Stimulated activated naive CD8-positive, alpha-beta T cell treated with anti-CD3 and anti-CD28 coated beads, Interleukin-15, amount 100 ng/mL, for 72 hours (primary cell): Measurements from ENCODE around the gene MINK1.

Source experiments
- ATAC-seq: fragments of 150-1000 bp; cut with Tn5 transposase; 2 replicates; pipeline ENCODE4 v1.10.0; 2021; ENCODE audit warnings: mild to moderate bottlenecking, moderate library complexity
- DNase-seq, 2 donors: peaks; one replicate each; pipeline ENCODE4 v3.0.0; 2021 to 2022
- H3K27ac Mint-ChIP-seq, 2 donors: one replicate each; pipeline ENCODE4 v1.8.0; 2022; ENCODE audit warnings: mild to moderate bottlenecking in 2 of 2, mixed read lengths in 2 of 2, moderate library complexity in 2 of 2
- H3K27me3 Mint-ChIP-seq: one replicate; pipeline ENCODE4 v1.8.0; 2022; ENCODE audit warnings: mixed read lengths
- H3K4me1 Mint-ChIP-seq: one replicate; pipeline ENCODE4 v1.8.0; 2022; ENCODE audit warnings: mild to moderate bottlenecking, mixed read lengths
- H3K4me3 Mint-ChIP-seq, 2 donors: one replicate each; pipeline ENCODE4 v1.8.0; 2022; ENCODE audit warnings: mild to moderate bottlenecking in 2 of 2, mixed read lengths in 2 of 2, moderate library complexity in 1 of 2
- H3K9me3 Mint-ChIP-seq, 2 donors: one replicate each; pipeline ENCODE4 v1.8.0; 2022; ENCODE audit warnings: mixed read lengths in 2 of 2

Gene MINK1

GRCh38 chr17:4895121-4895520, 62.0 kb downstream of the MINK1 start:
- Mint-ChIP-seq H3K27me3 (no peaks in the 10 kb centered on the region), H3K27ac (no peak overlapping the region), H3K4me3 (no peak overlapping the region), H3K4me1 (peaks cover 17% of the 10 kb centered on the region), H3K9me3 (no peaks in the 10 kb centered on the region)
- ATAC-seq (no peak), DNase-seq (no peak)

DNA sequence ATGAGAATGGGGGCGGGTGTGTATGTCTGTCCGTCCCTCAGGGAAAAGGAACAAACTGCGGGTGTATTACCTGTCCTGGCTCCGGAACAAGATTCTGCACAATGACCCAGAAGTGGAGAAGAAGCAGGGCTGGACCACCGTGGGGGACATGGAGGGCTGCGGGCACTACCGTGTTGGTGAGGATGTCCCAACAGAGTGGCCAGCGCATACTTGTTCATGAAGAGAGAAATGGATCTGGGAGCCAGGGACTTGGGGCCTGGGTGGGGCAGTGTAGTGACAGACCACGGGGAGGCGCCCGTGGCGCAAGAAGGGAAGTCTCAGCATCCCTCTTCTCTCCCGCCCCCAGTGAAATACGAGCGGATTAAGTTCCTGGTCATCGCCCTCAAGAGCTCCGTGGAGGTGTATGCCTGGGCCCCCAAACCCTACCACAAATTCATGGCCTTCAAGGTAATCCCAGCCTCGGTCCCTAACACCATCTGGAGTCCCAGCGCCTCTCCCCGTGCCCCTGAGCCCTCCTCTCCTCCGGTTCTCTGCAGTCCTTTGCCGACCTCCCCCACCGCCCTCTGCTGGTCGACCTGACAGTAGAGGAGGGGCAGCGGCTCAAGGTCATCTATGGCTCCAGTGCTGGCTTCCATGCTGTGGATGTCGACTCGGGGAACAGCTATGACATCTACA, 62.7 kb downstream of the MINK1 start:
- ATAC-seq (no peak), DNase-seq (no peak)
- Mint-ChIP-seq H3K4me1 (peaks cover 22% of the 10 kb centered on the region), H3K27ac (peak overlapping the region in 1 of 2 donors; percentile 74), H3K9me3 (no peaks in the 10 kb centered on the region), H3K4me3 (no peak overlapping the region), H3K27me3 (no peaks in the 10 kb centered on the region)

DNA sequence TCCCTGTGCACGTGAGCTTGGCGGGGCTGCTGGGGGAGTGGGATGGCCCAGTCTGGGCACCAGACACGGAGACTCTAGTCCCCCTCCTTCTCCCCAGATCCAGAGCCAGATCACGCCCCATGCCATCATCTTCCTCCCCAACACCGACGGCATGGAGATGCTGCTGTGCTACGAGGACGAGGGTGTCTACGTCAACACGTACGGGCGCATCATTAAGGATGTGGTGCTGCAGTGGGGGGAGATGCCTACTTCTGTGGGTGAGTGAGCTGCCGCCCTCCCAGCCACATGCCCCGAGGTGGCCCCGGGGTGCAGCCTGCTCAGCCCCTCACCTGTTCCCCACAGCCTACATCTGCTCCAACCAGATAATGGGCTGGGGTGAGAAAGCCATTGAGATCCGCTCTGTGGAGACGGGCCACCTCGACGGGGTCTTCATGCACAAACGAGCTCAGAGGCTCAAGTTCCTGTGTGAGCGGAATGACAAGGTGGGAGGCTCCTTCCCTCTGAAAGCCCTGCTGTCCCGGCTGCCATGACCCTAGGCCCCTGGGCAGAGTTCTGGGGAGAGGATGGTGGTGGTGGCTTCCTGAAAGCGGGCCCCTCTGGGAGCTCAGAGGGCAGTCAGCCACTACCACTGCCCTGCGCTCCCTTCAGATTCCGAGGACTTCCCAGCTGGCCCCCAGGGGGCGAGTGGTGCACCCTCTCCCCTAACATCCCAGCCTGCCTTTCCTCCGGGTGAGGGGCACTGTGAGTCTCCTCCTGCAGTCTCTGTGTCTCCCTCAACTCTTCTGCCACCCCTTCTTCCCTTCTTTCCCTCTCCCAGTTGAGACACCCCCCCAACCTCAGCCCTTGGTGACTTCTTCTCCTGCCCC, 63.4 kb downstream of the MINK1 start:
- Mint-ChIP-seq H3K27me3 (no peaks in the 10 kb centered on the region), H3K9me3 (no peaks in the 10 kb centered on the region), H3K4me3 (no peak overlapping the region), H3K27ac (no peak overlapping the region), H3K4me1 (peaks cover 27% of the 10 kb centered on the region)
- no peak for ATAC-seq
- DNase-seq = no peak

DNA sequence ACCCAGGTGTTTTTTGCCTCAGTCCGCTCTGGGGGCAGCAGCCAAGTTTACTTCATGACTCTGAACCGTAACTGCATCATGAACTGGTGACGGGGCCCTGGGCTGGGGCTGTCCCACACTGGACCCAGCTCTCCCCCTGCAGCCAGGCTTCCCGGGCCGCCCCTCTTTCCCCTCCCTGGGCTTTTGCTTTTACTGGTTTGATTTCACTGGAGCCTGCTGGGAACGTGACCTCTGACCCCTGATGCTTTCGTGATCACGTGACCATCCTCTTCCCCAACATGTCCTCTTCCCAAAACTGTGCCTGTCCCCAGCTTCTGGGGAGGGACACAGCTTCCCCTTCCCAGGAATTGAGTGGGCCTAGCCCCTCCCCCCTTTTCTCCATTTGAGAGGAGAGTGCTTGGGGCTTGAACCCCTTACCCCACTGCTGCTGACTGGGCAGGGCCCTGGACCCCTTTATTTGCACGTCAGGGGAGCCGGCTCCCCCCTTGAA, 64.1 kb downstream of the MINK1 start:
- peak overlapping the region in 1 of 2 donors; percentile 85 for H3K27ac Mint-ChIP-seq

GRCh38 chr17:4897785-4898184, 64.6 kb downstream of the MINK1 start:
- DNase-seq (no peak), ATAC-seq (no peak)
- Mint-ChIP-seq H3K4me3 (no peak overlapping the region), H3K9me3 (no peaks in the 10 kb centered on the region), H3K27ac (no peak overlapping the region), H3K27me3 (no peaks in the 10 kb centered on the region), H3K4me1 (peaks cover 39% of the 10 kb centered on the region)

More for the DNA sequence above, 64.1 kb downstream of the MINK1 start:
- no peaks in the 10 kb centered on the region for H3K27me3 Mint-ChIP-seq
- peaks cover 33% of the 10 kb centered on the region for H3K4me1 Mint-ChIP-seq
- DNase-seq = no peak
- no peak for ATAC-seq
- H3K9me3 Mint-ChIP-seq = no peaks in the 10 kb centered on the region
- no peak overlapping the region for H3K4me3 Mint-ChIP-seq

DNA sequence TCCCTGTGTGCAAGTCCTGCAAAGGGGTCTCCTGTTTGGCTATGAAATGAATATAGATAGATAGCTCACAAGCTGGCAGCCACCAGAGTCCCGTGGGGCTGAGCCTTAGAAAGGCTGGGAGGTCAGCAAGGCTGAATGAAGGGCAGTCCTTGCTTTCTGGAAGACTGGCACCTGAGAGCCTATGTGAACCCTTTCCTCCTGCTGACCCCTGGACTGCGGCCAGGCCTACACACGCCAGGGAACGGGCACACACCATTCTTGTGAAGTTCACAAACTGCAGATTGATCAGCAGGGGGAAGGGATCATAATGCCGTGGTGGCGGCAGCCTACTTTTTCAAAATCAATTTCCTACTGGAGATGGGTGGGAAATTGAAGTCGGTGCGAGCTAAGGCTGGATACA, 65.2 kb downstream of the MINK1 start:
- peaks cover 44% of the 10 kb centered on the region for H3K4me1 Mint-ChIP-seq
- no peaks in the 10 kb centered on the region for H3K9me3 Mint-ChIP-seq
- no peak for ATAC-seq
- no peaks in the 10 kb centered on the region for H3K27me3 Mint-ChIP-seq
- no peak for DNase-seq
- peak overlapping the region; percentile 35 to 72 for H3K4me3 Mint-ChIP-seq
- H3K27ac Mint-ChIP-seq = no peak overlapping the region

DNA sequence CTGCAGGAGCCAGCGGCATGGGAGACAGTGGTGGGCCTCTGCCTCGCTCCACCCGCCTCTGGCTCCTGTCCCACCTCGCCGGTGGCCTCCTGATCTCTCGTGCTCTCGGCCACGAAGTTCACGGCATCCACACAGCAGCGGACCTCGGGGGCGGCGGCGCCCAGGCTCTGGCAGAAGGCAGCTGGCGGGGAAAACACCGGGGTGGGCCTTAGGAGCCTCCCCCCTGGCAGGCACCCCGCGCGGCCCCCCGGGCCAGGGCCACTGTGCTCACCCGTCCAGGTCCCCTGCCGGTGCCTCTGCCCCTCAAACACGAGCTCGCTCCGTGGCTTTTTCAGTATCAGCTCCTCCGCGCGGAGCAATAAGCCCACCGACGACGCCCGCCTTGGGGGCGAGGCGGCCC, 65.8 kb downstream of the MINK1 start:
- Mint-ChIP-seq H3K27ac (no peak overlapping the region), H3K9me3 (no peaks in the 10 kb centered on the region), H3K27me3 (no peaks in the 10 kb centered on the region), H3K4me3 (peak overlapping the region; percentile 91 to 97), H3K4me1 (peaks cover 50% of the 10 kb centered on the region)
- DNase-seq = no peak
- peak; percentile 10 for ATAC-seq

DNA sequence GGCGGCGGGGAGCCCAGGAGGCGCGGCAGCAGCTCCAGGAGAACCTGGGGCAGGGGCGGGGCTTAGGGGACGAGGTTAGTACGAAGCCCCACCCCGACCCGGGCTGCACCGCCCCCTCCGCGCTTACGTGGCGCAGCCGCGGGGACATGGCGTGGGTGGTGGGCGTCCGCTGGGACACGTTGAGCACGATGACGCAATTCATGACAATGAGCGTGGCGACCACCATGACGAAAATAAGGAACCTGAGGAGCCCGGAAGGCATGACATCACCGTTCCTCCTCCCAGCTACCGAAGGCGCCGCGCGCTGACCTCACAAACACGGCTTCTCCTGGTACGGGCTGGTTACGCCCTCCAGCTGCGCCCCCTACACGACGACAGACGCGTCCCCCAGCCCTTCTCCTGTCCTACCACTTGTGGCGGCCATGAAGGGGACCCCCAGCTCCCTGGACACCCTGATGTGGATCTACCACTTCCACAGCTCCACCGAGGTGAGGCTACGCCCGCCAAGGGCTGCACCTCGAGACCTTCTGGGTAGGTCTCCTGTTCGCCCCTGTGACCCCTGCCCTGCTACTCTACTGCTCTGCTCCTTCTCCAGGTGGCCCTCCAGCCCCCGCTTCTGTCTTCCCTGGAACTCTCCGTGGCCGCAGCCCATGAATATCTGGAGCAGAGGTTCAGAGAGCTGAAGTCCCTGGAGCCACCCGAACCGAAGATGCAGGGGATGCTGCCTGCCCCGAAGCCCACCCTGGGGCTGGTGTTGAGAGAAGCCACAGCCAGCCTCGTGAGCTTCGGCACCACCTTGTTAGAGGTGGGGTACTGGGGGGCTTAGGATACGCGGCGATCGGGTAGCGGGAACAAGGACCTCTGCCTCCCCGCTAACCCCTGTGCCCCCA, 66.4 kb downstream of the MINK1 start, which contains the start of gene C17orf107:
Gene C17orf107, plus strand, starts transcription at position 196 of the 890 bp plus-strand sequence. Its CDS starts 227 bp downstream, at position 423.
- Mint-ChIP-seq H3K9me3 (no peaks in the 10 kb centered on the region), H3K27ac (peak within 1 kb of the TSS; percentile 94 to 98), H3K4me1 (peaks cover 55% of the 10 kb centered on the region), H3K27me3 (no peaks in the 10 kb centered on the region), H3K4me3 (peak within 1 kb of the TSS; percentile 91 to 97)
- DNase-seq (peak; percentile 96), ATAC-seq (peak; percentile 80)

DNA sequence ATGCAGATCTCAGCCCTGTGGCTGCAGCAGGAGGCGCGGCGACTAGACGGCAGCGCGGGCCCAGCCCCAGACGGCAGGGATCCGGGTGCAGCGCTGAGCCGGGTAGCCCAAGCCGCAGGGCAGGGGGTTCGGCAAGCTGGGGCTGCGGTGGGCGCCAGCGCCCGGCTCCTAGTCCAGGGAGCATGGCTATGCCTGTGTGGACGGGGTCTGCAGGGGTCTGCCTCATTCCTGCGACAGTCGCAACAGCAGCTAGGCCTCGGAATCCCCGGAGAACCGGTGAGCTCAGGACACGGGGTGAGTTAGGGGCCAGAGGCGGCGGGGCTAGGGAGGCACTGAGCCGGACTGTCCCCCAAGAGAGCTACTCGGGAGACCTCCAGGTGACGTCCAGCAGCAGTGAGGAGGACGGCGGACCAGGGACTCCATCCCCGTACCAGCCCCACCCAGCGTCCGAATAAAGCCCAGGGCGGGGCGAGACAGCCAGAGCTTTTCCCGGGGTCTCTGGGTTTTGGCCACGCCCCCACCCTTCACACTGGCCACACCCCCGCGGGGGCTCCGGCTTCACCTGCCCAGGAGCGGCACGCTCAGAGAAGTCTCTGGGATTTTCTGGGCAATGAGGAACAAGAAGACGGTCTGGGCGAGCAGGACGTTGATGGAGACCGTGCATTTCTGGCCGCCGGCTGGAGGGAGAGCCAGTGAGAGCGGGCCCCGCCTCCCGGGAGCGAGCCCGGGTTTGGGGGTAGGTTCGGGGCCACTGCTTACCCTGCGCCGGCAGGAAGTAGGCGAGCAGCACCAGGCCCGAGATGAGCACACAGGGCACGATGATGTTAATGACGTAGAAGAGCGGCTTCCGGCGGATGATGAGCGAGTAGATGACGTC, 67.3 kb downstream of the MINK1 start:
- Mint-ChIP-seq H3K4me3 (peak overlapping the region; percentile 91 to 97), H3K9me3 (no peaks in the 10 kb centered on the region), H3K4me1 (peaks cover 55% of the 10 kb centered on the region), H3K27ac (peak overlapping the region; percentile 94 to 98), H3K27me3 (no peaks in the 10 kb centered on the region)
- DNase-seq (peak; percentile 65 to 68), ATAC-seq (peak; percentile 54)

DNA sequence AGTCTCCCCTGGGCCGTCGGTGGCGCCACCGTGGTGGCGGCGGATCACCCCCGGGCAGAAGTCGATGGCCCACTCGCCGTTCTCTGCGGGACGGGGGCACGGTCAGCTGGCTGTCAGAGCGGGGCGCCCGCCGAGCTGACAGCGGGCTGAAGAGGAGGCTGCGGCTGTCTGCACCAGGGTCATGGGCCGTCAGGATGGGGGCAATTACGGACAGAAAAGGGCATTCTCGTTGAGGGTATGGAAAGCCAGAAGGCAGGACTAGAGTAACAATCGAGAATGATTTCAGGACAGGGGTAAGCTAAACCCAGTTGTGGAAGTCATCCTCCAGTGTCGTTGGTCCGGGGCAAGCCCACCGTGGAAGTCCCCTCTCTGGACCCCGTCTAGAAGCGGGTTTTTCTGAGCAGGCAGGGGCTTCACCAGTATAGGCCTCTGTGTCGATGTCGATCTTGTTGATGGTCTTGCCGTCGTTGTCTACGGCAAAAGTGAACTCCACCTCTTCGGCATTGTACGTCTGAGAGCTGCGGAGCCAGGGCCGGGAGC, 68.0 kb downstream of the MINK1 start:
- Mint-ChIP-seq H3K9me3 (no peaks in the 10 kb centered on the region), H3K27ac (peak overlapping the region in 1 of 2 donors; percentile 80), H3K4me1 (peaks cover 55% of the 10 kb centered on the region), H3K27me3 (no peaks in the 10 kb centered on the region), H3K4me3 (peak overlapping the region; percentile 91 to 97)
- ATAC-seq (no peak), DNase-seq (no peak)

- H3K4me3 Mint-ChIP-seq = peak overlapping the region; percentile 91 to 97
- H3K4me1 Mint-ChIP-seq = peaks cover 55% of the 10 kb centered on the region
- ATAC-seq (no peak), DNase-seq (no peak)
- H3K9me3 Mint-ChIP-seq = no peaks in the 10 kb centered on the region
- no peaks in the 10 kb centered on the region for H3K27me3 Mint-ChIP-seq
- H3K27ac Mint-ChIP-seq = peak overlapping the region in 1 of 2 donors; percentile 48
Observed at GRCh38 chr17:4901648-4902344, 68.7 kb downstream of the MINK1 start.

- no peak for ATAC-seq
- H3K27ac Mint-ChIP-seq = peak overlapping the region in 1 of 2 donors; percentile 51
- peaks cover 55% of the 10 kb centered on the region for H3K4me1 Mint-ChIP-seq
- H3K27me3 Mint-ChIP-seq = no peaks in the 10 kb centered on the region
- no peak for DNase-seq
- no peaks in the 10 kb centered on the region for H3K9me3 Mint-ChIP-seq
- H3K4me3 Mint-ChIP-seq = peak overlapping the region; percentile 53 to 71
Observed at GRCh38 chr17:4902540-4902939, 69.4 kb downstream of the MINK1 start.

- no peaks in the 10 kb centered on the region for H3K9me3 Mint-ChIP-seq
- peak; percentile 70 to 75 for DNase-seq
- peak; percentile 55 for ATAC-seq
- no peaks in the 10 kb centered on the region for H3K27me3 Mint-ChIP-seq
- H3K4me1 Mint-ChIP-seq = peaks cover 52% of the 10 kb centered on the region
- peak within 1 kb of the TSS; percentile 2 to 51 for H3K27ac Mint-ChIP-seq
- H3K4me3 Mint-ChIP-seq = peak within 1 kb of the TSS; percentile 53 to 71
Observed at GRCh38 chr17:4903051-4903818, 70.1 kb downstream of the MINK1 start, which contains the start of gene CHRNE. Gene CHRNE, minus strand, starts transcription at chr17:4903098. Its CDS starts 35 bp downstream, at chr17:4903063.
